Raji (cell line): ENCODE results near the gene THEM4.

ENCODE experiments used
- POLR2A ChIP-seq: IDR thresholded peaks from 2 replicates; pipeline ENCODE4 v1.6.1; 2011; ENCODE audit warnings: low read depth, low read length, control low read depth; ENCODE audit not compliant: insufficient read depth

The THEM4 gene

GRCh38 chr1:151940541-151940940 lies 31.2 kb upstream of the THEM4 start:
- TF ChIP-seq POLR2A = no peak

GRCh38 chr1:151939779-151940178 lies 30.5 kb upstream of the THEM4 start:
- TF ChIP-seq POLR2A = no peak

GRCh38 chr1:151939141-151939540 lies 29.8 kb upstream of the THEM4 start:
- TF ChIP-seq POLR2A = no peak

- TF ChIP-seq POLR2A = no peak
Observed at GRCh38 chr1:151936653-151937052, 27.3 kb upstream of the THEM4 start.

GRCh38 chr1:151935894-151936602 lies 26.7 kb upstream of the THEM4 start:
- no peak for TF ChIP-seq POLR2A

GRCh38 chr1:151935154-151935553 lies 25.8 kb upstream of the THEM4 start:
- no peak for TF ChIP-seq POLR2A

GRCh38 chr1:151934048-151934493 lies 24.8 kb upstream of the THEM4 start:
- no peak for TF ChIP-seq POLR2A

GRCh38 chr1:151924691-151925587 lies 15.6 kb upstream of the THEM4 start:
- no peak for TF ChIP-seq POLR2A

- no peak for TF ChIP-seq POLR2A
Observed at GRCh38 chr1:151923422-151923821, 14.1 kb upstream of the THEM4 start.

GRCh38 chr1:151920149-151920548 lies 10.8 kb upstream of the THEM4 start:
- peak; percentile 39; the same call in 1 of the 2 replicates for TF ChIP-seq POLR2A

- TF ChIP-seq POLR2A = no peak
Observed at GRCh38 chr1:151918819-151919610, 9.7 kb upstream of the THEM4 start.

GRCh38 chr1:151918156-151918555 lies 8.8 kb upstream of the THEM4 start:
- no peak for TF ChIP-seq POLR2A

- TF ChIP-seq POLR2A = no peak
Observed at GRCh38 chr1:151916726-151917370, 7.5 kb upstream of the THEM4 start.

GRCh38 chr1:151915061-151915686 lies 5.9 kb upstream of the THEM4 start:
- no peak for TF ChIP-seq POLR2A
